Parathyroid adenoma (tissue), 2 donors: ENCODE results near the gene MAGI1.

Experiments
- H2AFZ ChIP-seq: fragments of 300-600 bp; sonication (generic); one replicate; pipeline ENCODE4 v1.7.0; 2017; ENCODE audit warnings: antibody characterized with exemption, mild to moderate bottlenecking
- H3K27ac ChIP-seq: fragments of 300-600 bp; sonication (generic); one replicate; pipeline ENCODE4 v1.7.0; 2017
- H3K27me3 ChIP-seq: fragments of 300-600 bp; sonication (generic); one replicate; pipeline ENCODE4 v1.7.0; 2017; ENCODE audit warnings: low read length; ENCODE audit not compliant: control insufficient read depth, insufficient read depth
- H3K36me3 ChIP-seq: fragments of 300-600 bp; sonication (generic); one replicate; pipeline ENCODE4 v1.7.0; 2017; ENCODE audit warnings: low read length; ENCODE audit not compliant: control insufficient read depth, insufficient read depth
- H3K4me1 ChIP-seq: fragments of 300-600 bp; sonication (generic); one replicate; pipeline ENCODE4 v1.7.0; 2017; ENCODE audit warnings: control low read depth
- H3K4me2 ChIP-seq: fragments of 300-600 bp; sonication (generic); one replicate; pipeline ENCODE4 v1.7.0; 2017; ENCODE audit warnings: low read length
- H3K4me3 ChIP-seq: fragments of 300-600 bp; sonication (generic); one replicate; pipeline ENCODE4 v1.7.0; 2017; ENCODE audit warnings: low read depth, low read length
- H3K79me2 ChIP-seq: fragments of 300-600 bp; sonication (generic); one replicate; pipeline ENCODE4 v1.7.0; 2017; ENCODE audit warnings: control low read depth
- H3K9ac ChIP-seq: fragments of 300-600 bp; sonication (generic); one replicate; pipeline ENCODE4 v1.7.0; 2017; ENCODE audit warnings: mild to moderate bottlenecking
- H3K9me3 ChIP-seq: fragments of 300-600 bp; sonication (generic); one replicate; pipeline ENCODE4 v1.7.0; 2017; ENCODE audit warnings: low read length; ENCODE audit not compliant: control insufficient read depth
- TF ChIP-seq, protein P1 (sequence below): fragments of 300-600 bp; sonication (generic); IDR thresholded peaks from one replicate; pipeline ENCODE4 v1.7.0; 2017; ENCODE audit warnings: antibody characterized with exemption, mild to moderate bottlenecking
- donor health status: primary hyperparathyroidism.

Gene MAGI1

DNA sequence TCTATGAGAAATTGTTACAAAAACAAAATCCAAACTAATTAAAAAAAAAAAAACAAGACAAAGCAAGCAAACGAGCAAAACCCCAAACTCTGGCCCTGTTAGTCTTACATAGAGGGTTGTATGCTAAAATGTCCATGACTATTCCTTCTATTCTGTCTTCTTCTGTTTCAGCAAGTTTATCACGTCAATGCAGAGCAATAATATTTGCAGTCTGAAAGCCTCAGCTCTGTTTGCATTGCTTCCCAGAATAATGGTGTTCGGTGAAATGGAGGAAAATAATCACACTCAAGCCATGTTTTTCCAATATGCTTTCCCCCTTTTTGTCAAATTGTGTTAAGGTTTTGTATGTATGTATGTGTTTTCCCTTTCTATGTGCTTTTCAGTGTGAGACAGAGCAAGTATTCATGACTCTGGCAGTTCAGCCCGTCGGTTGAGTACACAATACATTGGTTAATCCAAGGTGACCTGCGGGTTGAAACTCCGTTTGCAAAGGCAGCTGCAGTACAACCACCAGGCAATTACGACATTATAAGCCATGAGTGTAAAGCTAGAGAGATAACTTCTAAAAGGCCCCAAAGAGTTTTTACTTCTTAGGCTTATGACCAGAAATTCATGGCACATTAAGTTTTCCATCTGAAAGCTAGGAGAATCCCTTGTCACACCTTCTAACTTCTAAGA lies 34.9 kb upstream of the MAGI1 start:
- Histone ChIP-seq H3K27ac (no peak overlapping the region), H2AFZ (no peak overlapping the region), H3K4me3 (no peak overlapping the region), H3K9me3 (no peaks in the 10 kb centered on the region), H3K4me1 (no peaks in the 10 kb centered on the region), H3K79me2 (no peaks in the 10 kb centered on the region), H3K9ac (no peak overlapping the region), H3K4me2 (no peak overlapping the region), H3K27me3 (no peaks in the 10 kb centered on the region), H3K36me3 (no peaks in the 10 kb centered on the region)
- TF ChIP-seq, protein P1, sequence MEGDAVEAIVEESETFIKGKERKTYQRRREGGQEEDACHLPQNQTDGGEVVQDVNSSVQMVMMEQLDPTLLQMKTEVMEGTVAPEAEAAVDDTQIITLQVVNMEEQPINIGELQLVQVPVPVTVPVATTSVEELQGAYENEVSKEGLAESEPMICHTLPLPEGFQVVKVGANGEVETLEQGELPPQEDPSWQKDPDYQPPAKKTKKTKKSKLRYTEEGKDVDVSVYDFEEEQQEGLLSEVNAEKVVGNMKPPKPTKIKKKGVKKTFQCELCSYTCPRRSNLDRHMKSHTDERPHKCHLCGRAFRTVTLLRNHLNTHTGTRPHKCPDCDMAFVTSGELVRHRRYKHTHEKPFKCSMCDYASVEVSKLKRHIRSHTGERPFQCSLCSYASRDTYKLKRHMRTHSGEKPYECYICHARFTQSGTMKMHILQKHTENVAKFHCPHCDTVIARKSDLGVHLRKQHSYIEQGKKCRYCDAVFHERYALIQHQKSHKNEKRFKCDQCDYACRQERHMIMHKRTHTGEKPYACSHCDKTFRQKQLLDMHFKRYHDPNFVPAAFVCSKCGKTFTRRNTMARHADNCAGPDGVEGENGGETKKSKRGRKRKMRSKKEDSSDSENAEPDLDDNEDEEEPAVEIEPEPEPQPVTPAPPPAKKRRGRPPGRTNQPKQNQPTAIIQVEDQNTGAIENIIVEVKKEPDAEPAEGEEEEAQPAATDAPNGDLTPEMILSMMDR = no peak

DNA sequence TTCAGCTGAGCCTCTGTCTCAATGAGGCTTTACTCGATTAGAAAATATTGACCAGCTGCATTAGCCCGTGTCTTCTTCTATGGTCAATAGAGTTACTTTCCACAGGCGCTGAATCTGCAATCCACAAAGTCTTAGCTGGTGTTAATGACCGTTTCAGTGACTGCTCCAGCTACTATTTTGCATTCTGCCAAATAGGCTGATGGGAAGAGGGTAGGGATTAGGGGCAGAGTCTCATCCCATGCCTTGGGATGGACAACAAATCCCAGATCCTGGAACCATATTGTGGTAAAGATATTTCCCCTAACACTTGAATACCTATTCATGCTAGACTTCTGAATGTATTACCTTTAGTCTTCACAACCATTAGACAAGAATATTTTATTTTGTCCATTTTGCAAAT lies 29.5 kb upstream of the MAGI1 start:
- Histone ChIP-seq H3K27me3 (no peaks in the 10 kb centered on the region), H3K9ac (no peak overlapping the region), H3K4me1 (no peaks in the 10 kb centered on the region), H3K36me3 (no peaks in the 10 kb centered on the region), H3K27ac (no peak overlapping the region), H3K79me2 (no peaks in the 10 kb centered on the region), H3K9me3 (no peaks in the 10 kb centered on the region), H3K4me3 (no peak overlapping the region), H2AFZ (no peak overlapping the region), H3K4me2 (no peak overlapping the region)
- TF ChIP-seq, protein P1 = no peak

DNA sequence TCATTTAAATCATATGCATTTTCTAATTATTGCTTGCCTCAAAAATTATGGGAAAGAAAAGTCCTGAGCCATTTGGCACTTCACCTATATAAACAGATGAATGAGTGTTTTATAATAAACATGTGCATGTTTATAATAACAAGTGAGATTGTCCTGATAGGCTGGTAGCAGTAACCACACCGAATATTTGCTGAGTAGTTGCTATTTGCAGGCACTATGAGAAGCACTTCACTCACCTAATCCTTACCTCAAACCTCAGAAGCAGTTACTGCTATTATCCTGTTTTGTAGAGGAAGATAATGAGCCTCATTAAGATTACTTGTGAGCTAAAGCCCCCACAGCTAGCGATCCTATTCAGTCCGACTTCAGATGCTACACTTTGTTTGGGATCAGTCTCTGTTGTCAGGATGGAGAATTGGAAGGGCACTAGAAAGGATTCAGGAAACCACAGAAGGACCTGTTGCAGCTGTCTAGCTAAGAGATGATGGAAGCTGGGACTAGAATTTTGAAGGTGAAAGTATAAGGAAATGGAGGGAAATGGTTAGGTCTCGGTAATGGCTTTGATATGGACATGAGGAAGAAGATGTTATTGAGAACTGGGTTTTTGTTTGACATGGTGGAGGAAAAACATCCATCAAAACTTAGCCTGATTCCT lies 28.4 kb upstream of the MAGI1 start:
- Histone ChIP-seq H3K79me2 (no peaks in the 10 kb centered on the region), H2AFZ (peak overlapping the region; percentile 1), H3K4me1 (no peaks in the 10 kb centered on the region), H3K4me3 (no peak overlapping the region), H3K9ac (no peak overlapping the region), H3K36me3 (no peaks in the 10 kb centered on the region), H3K27ac (no peak overlapping the region), H3K27me3 (no peaks in the 10 kb centered on the region), H3K9me3 (no peaks in the 10 kb centered on the region), H3K4me2 (no peak overlapping the region)
- TF ChIP-seq, protein P1 = no peak

GRCh38 chr3:66055289-66055688 lies 16.6 kb upstream of the MAGI1 start:
- Histone ChIP-seq H3K4me1 (no peaks in the 10 kb centered on the region), H3K27ac (no peak overlapping the region), H3K4me2 (no peak overlapping the region)

More at GRCh38 chr3:66055289-66055688, 16.6 kb upstream of the MAGI1 start:
- TF ChIP-seq, protein P1 = no peak
- no peaks in the 10 kb centered on the region for H3K36me3 ChIP-seq
- H3K4me3 ChIP-seq = no peak overlapping the region
- H3K27me3 ChIP-seq = no peaks in the 10 kb centered on the region
- H3K79me2 ChIP-seq = no peaks in the 10 kb centered on the region
- no peak overlapping the region for H2AFZ ChIP-seq
- no peak overlapping the region for H3K9ac ChIP-seq
- no peaks in the 10 kb centered on the region for H3K9me3 ChIP-seq
